Fibroblast of pulmonary artery (primary cell): ENCODE data around the gene TTC7B.

Experiments
- DNase-seq: peaks from one replicate; pipeline ENCODE4 v3.0.0-alpha.2; 2010; ENCODE audit warnings: low read depth
- H3K4me3 ChIP-seq: replicated peaks from 2 replicates; pipeline ENCODE4 v1.5.1; 2011; ENCODE audit warnings: low read depth, mild to moderate bottlenecking, control low read depth, low read length, moderate library complexity
- CTCF ChIP-seq: IDR thresholded peaks from 2 replicates; pipeline ENCODE4 v1.5.1; 2011; ENCODE audit warnings: mild to moderate bottlenecking, control low read depth, low read length, inconsistent platforms; ENCODE audit errors: missing control alignments

The TTC7B gene

GRCh38 chr14:90663680-90664079, 152.6 kb downstream of the TTC7B start:
- no peak for TF ChIP-seq CTCF
- no peak overlapping the region for H3K4me3 ChIP-seq
- DNase-seq, result no peak

- no peak for DNase-seq
- TF ChIP-seq CTCF, result no peak
These were observed 153.1 kb downstream of the TTC7B start for GRCh38 chr14:90663140-90663539.

GRCh38 chr14:90661866-90662265, 154.4 kb downstream of the TTC7B start:
- H3K4me3 ChIP-seq, result no peak overlapping the region
- no peak for TF ChIP-seq CTCF
- no peak for DNase-seq

More at GRCh38 chr14:90663140-90663539, 153.1 kb downstream of the TTC7B start:
- H3K4me3 ChIP-seq, result no peak overlapping the region

GRCh38 chr14:90660865-90661570, 155.2 kb downstream of the TTC7B start:
- TF ChIP-seq CTCF, result no peak
- H3K4me3 ChIP-seq, result no peak overlapping the region
- no peak for DNase-seq

- no peak for DNase-seq
- H3K4me3 ChIP-seq, result no peak overlapping the region
- TF ChIP-seq CTCF, result no peak
These were observed 157.1 kb downstream of the TTC7B start for GRCh38 chr14:90659156-90659555.

GRCh38 chr14:90658541-90658967, 157.7 kb downstream of the TTC7B start:
- DNase-seq, result peak; percentile 53
- H3K4me3 ChIP-seq, result no peak overlapping the region
- no peak for TF ChIP-seq CTCF

GRCh38 chr14:90656973-90657372, 159.3 kb downstream of the TTC7B start:
- no peak for DNase-seq
- no peak for TF ChIP-seq CTCF
- no peak overlapping the region for H3K4me3 ChIP-seq
